GM18526 (cell line): Measurements from ENCODE around the gene RGS11.

ENCODE experiments used
- POLR2A ChIP-seq: IDR thresholded peaks from 3 replicates; pipeline ENCODE4 v1.6.1; 2011; ENCODE audit not compliant: insufficient read length; ENCODE audit errors: extremely low read depth

Gene RGS11

GRCh38 chr16:240559-240958 is 35.2 kb downstream of the RGS11 start:
- no peak for TF ChIP-seq POLR2A

GRCh38 chr16:239948-240277 is 35.8 kb downstream of the RGS11 start:
- no peak for TF ChIP-seq POLR2A

GRCh38 chr16:234468-235305 is 41.1 kb downstream of the RGS11 start, which contains the start of gene FAM234A:
Gene FAM234A, plus strand, starts transcription at chr16:234821. Its CDS starts 19,593 bp downstream, at chr16:254414.
- peak; percentile 93 for TF ChIP-seq POLR2A

GRCh38 chr16:230949-231348 is 44.8 kb downstream of the RGS11 start:
- TF ChIP-seq POLR2A = no peak

GRCh38 chr16:229731-230281 is 45.9 kb downstream of the RGS11 start:
- no peak for TF ChIP-seq POLR2A

- TF ChIP-seq POLR2A = peak; percentile 99
Observed at GRCh38 chr16:228852-229730, 46.7 kb downstream of the RGS11 start, which contains the start of gene LUC7L. Gene LUC7L, minus strand, starts transcription at chr16:229449. Its CDS starts 110 bp downstream, at chr16:229339.

GRCh38 chr16:228151-228851 is 47.4 kb downstream of the RGS11 start:
- TF ChIP-seq POLR2A = no peak

- no peak for TF ChIP-seq POLR2A
Observed at GRCh38 chr16:220021-220420, 55.7 kb downstream of the RGS11 start.
